Fibroblast of the conjunctiva (primary cell): ENCODE results near the gene SULT1A2.
"Not testable (repeated sequence)": the region's sequence is repeated elsewhere in the genome, so short reads cannot be mapped to it uniquely, and the experiment has no call there.

Source experiments
- DNase-seq: peaks from one replicate; pipeline ENCODE4 v3.0.0-alpha.2; 2010; ENCODE audit warnings: low read depth

SULT1A2 gene

DNA sequence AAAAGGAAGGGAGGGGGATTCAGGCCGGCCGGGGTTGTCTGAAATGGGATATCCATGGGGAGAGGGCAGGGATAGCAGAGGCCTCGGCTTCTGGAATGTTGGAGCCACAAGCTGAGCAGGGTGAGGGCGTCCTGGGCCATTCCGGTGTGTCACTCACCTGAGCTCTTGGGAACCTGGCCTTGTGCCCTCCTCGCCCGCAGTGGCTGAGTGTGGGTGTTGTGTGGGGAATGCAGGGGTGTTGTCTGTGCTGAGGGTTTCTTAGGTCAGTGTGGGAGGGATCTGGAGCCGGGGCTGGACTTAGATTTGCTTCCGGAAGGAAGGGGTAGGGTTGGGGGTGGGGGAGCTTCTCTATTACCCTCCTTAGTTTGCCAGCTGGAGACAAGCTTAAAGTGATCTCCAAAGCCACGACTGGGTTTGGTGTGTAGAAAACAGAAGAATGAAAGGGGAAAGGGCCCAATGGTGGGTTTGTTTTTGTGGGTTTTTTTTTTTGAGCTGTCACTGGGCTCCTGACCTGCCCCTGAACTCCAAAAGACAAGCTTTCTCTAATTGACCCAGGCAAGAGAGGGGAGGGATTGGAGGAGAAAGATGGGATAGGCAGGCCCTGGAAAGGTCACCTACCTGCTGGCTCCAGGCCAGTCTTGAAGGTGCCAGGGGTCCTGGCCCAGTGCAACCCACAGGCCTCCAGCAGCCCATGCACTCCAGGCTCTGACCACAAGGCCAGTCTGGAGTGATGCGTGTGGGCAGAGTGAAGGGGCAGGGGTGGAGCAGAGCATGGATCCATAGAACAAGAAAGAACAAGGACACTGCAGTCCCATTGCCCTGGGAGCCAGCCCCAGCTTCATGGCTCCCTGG lies at the start of gene SULT1A2:
TSS of gene SULT1A2 (minus strand) at position 211 of the 852 bp plus-strand sequence. CDS start 1,120 bp downstream, outside the sequence.
- no peak for DNase-seq

DNA sequence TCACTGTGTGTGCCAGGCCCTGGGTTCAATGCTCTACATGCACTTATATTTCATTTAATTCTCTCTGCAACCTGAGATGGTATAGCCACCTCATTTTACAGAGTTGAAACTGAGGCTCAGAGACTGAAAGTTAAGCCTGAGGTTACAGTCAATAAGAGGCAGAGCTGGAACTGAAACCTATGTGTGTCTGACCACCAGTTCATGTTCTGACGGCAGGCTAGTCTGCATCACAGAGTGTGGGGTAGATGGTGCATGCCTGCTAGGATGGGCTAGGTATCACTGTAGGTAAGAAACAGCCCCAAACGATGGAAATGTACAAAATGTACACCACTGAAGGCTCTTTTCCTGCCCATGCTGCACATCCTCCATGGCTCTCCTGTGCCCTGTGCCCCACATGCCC lies 43.1 kb upstream of the SULT1A2 start:
- DNase-seq = not testable (repeated sequence)

DNA sequence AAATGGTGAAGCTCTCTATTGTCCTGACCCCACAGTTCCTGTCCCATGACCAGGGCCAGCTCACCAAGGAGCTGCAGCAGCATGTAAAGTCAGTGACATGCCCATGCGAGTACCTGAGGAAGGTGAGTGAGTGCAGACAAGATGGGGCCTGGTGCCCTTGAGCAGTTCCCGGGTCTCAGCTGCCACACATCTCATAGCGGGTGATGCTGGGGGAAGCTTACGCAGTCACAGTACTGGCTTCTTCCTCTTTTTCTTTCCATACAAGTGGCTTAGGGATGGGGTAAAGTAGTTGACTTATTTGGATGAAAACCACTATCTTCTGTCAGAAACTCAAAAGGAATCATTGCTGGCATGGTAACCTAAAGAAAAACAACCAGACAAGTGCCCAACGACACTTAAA lies 41.5 kb upstream of the SULT1A2 start:
- DNase-seq = not testable (repeated sequence)

DNA sequence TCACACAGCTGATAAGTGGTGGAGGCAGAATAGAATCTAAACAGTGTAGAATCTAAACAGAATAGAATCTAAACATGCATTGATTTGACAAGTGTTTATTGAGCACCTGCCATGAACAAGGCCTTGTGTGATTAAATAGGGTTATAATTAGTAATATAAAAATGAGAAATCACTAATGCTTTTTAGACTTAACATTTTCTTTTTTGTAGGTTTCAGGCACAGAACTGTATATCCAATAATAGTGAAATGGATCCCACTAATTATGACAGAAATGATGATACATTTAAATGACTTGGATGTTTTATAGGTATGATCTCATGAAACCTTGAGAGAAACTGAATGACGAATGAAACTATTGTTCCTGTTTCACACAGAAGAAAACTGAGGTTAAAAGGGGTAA lies 40.9 kb upstream of the SULT1A2 start, which contains the start of gene NPIPB8:
TSS of gene NPIPB8 (plus strand) at position 301 of the 400 bp plus-strand sequence. CDS start 296 bp downstream, outside the sequence.
- not testable (repeated sequence) for DNase-seq

DNA sequence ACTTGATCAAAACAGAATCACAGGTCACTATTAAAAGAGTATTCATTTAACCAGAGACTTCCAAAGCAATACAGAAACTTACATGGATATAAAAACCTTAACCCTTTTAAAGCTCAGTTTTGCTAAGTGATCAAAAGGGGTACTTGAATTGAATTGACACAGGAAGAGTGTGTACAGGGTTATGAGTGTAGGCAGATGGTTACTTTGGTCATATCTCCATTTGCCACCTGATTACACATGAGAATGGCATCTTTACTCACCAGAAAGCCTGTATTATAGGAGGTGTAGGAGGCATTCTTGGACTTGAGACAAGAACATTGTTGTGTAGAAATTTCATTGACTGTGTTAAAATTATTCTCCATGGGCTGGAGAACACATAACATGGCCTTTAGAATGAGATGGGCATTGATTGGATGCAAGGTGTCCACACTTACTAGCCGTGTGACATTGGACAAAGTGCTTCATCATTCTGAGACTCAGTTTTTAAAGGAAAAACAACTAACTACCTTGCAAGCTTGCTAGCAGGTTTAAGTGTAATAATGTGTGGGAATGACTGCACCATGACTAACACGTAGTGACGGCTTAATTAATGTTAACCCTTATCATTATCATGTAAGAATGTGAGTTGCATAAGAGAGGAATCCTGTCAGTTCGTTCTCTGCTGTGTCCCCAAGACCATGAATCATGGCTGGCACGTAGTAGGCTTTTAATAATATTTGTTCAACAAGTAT lies 39.4 kb upstream of the SULT1A2 start:
- peak; percentile 1 for DNase-seq

DNA sequence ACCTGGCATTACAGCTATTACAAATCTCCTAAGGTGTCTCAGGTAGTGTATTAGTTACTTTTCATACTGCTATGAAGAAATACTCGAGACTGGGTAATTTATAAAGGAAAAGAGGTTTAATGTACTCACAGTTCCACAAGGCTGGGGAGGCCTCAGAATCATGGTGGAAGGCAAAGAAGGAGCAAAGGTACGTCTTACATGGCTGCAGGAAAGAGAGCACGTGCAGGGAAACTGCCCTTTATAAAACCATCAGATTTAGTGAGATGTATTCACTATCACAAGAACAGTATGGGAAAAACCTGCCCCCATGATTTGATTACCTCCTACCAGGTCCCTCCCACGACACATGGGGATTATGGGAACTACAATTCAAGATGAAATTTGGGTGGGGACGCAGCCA lies 34.1 kb upstream of the SULT1A2 start:
- DNase-seq = not testable (repeated sequence)

DNA sequence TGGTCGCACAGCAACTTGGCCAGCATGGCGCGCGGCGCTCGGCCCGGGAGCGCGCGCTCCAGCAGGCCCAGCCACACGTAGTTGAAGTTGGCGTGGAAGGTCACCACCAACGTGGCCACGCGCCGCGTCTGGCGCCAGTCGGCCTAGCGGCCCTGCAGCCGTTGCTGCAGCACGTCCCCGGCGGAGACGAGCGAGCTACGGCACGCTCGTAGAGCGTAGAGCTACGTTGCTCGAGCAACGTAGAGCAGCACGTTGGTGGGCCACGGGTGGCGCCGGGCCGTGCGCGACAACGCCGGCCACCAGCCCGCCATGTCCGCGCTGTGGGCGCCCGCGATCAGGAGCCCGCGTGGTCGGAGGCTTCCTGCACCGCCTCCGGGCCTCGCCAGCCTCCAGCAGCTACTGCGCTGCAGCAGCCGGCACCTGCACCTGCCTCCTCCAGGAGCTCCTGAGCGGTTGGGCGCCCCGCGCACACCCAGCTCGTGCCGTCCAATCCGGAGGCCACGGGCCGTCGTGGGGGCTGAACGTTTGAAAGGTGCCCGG lies 26.4 kb upstream of the SULT1A2 start:
- no peak for DNase-seq

DNA sequence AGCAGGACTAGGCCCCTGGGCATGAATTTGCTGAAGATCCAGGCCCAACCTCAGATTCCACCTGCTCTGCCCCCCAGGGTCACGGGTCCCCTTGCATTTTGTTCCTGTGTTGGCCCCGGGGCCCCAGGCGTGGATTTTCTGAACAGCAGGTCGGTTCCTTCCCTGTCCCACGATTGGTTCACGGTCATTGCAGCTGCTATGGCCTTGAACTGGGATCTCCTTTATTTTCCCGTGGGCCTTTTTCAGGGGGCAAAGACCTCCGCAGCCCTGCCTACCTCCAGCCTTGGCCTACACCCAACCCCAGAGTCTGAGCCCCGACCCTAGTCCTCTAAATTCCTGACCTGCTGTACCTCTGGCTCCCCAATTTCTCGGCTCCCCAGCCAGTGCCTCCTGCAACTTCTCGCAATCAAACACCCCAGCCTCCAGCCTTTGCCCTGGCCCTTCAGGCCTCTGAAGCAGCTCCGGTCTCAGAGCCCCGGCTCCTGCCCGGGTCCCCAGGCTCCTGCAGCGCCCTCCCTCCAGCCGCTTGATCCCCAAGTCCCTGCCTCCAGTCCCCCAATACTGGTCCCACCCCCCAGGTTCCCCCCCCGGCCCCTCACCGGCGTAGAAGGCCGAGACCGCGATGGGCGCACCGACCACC lies 25.8 kb upstream of the SULT1A2 start:
- not testable (repeated sequence) for DNase-seq

DNA sequence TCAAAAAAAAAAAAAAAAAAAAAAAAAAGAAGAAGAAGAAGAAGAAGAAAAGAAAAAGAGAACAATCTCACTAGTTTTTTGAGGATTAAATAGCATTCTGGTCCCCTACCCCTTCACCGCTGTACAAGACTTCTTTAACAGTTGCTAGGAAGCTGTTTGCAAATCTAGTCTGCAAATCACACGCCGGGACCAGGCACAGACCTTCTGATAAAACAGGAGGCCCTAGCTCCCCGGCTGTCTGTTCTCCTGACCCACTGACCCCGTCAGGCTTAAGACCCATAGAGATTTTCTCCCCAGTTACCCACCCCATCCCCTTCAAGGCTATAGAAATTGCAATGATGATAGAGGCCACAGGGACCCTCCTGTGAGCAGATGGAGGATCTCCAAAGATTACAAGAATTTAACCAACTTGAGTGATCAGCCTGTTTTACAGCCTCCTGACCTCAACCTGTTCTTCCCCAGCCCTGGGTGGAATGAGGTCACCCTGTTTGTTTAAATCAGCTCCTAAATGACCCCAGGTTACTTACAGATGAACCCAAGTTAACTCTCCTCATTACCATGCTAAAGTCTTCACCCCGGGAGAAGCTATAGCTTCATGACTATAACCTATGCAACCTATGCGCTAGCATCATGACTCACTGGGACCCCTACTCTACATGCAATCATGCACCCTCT lies 24.8 kb upstream of the SULT1A2 start:
- no peak for DNase-seq

DNA sequence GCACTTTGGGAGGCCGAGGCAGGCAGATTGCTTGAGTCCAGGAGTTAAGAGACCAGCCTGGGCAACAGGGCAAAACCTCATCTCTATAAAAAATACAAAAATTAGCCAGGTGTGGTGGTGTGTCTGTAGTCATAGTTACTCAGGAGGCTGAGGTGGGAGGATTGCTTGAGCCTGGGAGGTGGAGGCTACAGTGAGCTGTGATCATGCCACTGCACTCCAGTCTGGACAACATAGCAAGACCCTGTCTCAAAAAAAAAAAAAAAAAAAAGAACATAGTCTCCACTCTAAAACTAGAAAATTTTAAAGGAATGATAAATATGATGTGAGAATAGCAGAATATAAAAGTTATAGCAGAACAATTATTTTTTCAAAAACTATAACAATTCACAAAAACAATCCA lies 23.5 kb upstream of the SULT1A2 start:
- not testable (repeated sequence) for DNase-seq

DNA sequence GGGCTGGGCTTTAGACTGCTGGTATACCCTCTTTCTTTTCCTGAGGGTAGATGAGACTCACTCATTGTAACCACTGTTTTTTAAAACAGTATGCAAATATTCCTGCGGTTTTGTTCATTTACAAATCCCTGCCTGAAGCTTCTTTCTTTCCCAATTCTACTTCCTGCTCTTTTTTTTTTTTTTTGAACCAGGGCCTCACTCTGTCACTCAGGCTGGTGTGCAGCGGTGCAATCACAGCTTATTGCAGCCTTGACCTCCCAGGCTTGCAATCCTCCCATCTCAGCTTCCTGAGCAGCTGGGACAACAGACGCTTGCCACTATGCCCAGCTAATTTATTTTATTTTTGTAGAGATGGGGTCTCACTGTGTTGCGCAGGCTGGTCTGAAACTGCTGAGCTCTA lies 21.0 kb upstream of the SULT1A2 start:
- no peak for DNase-seq

DNA sequence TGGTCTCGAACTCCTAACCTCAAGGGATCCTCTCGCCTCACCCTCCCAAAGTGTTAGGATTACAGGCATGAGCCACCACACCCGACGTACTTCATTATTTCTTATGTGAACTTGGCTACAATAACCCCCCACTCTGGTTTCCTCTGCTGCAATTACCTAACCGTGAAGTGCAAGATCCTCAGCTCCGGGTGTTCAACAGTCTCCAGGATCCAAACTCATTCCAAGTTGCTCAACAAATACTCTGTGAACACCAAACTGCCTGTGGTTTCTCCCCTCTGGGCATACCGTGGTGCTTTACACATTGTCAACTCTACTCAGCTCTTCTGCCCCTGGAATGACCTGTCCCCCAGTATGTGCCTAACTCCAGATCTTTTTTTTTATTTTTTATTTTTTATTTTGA lies 19.8 kb upstream of the SULT1A2 start:
- DNase-seq = no peak

DNA sequence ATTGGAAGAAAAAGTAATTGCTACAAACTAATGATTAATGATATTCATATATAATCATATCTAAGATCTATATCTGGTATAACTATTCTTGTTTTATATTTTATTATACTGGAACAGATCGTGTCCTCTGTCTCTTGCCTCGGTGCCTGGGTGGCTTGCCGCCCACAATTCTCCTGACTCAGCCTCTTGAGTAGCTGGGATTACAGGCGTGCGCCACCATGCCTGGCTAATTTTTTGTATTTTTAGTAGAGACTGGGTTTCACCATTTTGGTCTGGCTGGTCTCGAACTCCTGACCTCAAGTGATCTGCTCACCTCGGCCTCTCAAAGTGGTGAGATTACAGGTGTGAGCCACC lies 19.4 kb upstream of the SULT1A2 start:
- DNase-seq = not testable (repeated sequence)

DNA sequence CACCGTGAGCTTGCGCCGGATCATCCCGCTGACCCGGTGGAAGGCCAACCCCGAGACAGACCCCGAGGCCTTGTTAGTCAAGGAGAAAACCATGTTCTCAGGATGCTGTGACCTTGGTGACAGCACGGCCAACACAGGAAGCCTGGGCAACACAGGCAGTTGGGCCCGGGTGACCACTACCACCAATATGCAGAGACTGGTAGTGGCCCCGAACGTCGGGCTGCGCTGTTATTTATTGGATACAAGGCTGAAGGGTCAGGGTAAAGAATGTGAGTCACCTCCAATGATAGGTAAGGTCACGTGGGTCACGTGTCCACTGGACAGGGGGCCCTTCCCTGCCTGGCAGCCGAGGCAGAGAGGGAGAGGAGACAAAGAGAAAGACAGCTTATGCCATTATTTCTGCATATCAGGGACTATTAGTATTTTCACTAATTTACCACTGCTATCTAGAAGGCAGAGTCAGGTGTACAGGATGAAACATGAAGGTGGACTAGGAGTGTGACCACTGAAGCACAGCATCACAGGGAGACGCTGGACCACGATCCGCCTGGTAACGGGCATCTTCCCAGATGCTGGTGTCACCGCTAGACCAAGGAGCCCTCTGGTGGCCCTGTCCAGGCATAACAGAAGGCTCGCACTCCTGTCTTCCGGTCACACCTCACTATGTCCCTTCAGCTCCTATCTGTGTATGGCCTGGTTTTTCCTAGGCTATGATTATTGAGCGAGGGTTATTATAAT lies 18.8 kb upstream of the SULT1A2 start:
- DNase-seq = peak; percentile 17

DNA sequence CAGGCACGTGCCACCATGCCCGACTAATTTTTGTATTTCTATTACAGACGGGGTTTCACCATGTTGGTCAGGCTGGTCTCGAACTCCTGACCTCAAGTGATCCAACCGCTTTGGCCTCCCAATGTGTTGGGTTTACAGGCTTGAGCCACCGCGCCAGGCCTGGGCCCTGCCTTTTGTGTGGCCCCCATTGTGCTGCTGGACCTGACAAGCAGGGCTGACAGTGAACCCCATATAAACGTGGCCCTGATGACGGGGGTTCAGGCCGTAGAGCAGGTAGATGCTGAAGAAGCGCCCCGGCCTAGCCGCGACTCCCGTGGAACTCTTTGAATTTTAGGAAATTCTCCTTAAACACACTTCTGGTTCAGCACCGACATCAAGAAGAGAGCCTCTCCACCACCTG lies 17.7 kb upstream of the SULT1A2 start:
- not testable (repeated sequence) for DNase-seq

DNA sequence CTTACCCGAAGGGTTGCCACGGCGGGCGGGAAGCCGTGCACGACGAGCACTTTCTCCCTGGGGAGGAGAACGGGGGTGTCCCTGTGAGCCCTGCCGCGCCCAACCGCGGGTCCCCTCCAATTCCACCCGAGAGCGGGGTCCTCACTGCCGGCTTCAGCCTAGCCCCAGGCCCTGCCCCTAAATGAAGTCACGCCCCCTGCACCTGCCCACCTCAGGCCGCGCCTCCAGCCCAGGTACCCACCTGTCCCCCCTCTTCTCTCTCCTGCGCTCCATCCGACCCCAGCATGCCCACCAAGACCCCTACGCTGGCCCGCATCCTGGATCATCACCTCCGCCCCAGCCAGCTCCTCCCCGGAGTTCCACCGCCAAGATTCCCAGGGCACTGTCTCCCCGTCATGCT lies 17.1 kb upstream of the SULT1A2 start:
- DNase-seq = not testable (repeated sequence)

DNA sequence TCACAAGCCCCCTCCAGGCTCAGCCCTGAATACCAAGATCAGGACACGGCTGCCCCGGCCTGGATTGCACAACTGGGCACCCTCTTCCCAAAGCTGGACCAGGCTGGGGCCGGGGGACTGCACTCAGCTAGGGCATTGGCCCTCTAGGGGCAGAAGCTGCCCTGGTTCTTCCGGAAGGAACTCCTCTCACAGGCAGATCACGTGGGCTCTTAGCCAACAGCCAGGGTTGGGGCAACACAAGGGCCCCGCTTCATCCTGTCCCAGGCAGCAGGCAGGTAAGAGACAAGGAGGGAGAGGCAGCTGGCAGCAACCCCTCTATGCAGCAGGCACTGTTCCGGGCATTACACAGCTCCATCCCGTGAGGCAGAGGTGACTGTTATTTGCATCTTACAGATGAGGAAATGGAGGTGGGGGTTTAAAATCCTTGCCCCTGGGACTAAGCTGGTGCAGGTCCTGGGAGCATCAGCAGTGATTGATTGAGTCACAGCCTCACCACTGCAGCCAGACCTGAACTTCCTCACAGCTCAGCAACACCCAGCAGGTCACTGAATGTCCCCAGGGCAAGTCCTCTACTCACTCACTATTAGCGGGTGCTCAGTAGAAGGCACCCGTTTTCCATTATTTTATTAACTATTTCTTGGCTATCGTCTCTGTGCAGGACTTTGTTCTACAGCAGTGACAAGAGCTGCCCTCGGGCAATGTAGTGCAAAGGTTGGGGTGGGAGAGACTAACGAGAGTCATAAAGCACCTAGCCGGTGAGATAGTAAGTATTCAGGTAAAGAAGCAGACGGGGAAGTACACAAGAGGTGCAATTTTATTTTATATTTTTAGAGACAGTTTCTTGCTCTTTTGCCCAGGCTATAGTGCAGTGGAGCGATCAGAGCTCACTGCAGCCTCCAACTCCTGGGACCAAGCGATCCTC lies 15.8 kb upstream of the SULT1A2 start:
- DNase-seq = not testable (repeated sequence)

DNA sequence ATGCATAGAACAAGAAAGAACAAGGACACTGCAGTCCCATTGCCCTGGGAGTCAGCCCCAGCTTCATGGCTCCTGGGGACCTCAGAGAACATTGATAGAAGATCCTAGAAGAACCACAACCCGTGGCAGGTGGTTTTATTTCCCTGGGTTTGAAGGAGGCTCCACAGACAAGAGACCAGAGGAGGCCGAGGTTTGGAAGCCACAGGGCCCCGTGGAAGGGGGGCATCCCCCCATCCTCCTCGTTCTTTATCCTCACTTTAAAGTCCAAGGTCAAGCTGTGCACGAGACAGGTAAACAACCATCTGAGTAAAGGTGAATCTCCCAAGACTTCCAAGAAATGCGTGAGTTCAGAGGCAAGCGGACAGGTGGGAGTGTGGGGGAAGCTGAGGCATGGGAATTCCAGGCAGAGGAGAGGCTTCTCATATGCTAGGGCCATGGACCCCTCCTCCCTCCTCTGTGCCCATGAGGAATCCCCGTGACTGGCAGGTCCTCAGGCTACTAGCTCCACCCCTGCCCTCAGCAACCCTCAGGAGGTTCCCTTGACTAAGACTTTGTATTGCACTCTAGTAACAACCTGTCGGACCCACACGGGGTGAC lies 13.8 kb upstream of the SULT1A2 start:
- no peak for DNase-seq
